MM.1S (cell line): ENCODE results near the gene ERFL.

Experiments used
- EZH2 ChIP-seq: fragments of 300-600 bp; sonication (generic); optimal IDR thresholded peaks from 2 replicates; pipeline ENCODE3; 2017; ENCODE audit warnings: low read depth, mild to moderate bottlenecking, antibody characterized with exemption, low read length, mixed read lengths
- EZH2phosphoT487 ChIP-seq: fragments of 300-600 bp; sonication (generic); IDR thresholded peaks from 2 replicates; pipeline ENCODE4 v1.6.1; 2018; ENCODE audit warnings: antibody characterized with exemption, low read length
- TF ChIP-seq, protein P1 (sequence below): fragments of 300-600 bp; sonication (generic); IDR thresholded peaks from 2 replicates; pipeline ENCODE4 v1.5.1; 2016; ENCODE audit warnings: antibody characterized with exemption, low read length, mixed read lengths

DNA sequence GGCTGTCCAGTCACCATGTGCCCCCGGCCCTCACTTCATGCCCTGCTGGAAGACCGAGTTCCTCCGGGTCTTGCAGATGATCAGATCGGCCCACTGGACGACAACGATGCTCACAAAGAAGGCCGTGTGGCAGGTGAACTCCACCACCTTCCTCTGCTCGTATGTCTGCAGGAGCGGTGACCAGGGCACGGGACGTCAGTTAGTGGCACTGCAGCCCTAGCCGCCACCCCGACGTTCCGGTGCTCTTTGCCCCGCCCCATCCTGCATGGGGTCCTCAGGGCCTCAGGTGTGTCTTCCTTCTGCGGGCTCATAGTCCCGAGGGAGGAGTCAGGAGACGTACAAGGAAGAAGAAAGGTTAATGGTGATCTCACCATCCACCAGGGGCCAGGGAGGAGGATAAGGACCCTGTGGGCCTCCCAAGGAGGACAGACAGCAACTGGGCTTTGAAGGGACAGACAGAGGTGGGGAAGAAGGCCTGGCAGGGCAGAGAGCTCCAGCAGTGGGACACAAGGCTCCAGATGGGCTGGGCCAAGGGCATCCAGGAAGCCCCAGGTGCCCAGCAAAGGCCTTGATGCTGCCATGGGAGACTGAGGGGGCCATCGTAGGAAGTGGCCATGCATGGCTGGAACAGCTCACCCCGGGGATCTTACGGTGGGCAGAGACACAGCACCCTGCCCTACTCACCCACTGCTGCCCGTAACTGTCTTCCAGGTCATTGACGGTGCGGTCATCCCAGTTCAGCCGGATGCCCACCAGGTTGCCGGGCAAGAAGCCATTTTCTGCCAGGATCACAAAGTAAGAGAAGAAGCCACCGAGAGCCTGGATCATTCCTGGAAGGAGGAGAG lies 40.7 kb upstream of the ERFL start:
- TF ChIP-seq, protein P1, sequence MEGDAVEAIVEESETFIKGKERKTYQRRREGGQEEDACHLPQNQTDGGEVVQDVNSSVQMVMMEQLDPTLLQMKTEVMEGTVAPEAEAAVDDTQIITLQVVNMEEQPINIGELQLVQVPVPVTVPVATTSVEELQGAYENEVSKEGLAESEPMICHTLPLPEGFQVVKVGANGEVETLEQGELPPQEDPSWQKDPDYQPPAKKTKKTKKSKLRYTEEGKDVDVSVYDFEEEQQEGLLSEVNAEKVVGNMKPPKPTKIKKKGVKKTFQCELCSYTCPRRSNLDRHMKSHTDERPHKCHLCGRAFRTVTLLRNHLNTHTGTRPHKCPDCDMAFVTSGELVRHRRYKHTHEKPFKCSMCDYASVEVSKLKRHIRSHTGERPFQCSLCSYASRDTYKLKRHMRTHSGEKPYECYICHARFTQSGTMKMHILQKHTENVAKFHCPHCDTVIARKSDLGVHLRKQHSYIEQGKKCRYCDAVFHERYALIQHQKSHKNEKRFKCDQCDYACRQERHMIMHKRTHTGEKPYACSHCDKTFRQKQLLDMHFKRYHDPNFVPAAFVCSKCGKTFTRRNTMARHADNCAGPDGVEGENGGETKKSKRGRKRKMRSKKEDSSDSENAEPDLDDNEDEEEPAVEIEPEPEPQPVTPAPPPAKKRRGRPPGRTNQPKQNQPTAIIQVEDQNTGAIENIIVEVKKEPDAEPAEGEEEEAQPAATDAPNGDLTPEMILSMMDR: no peak
- TF ChIP-seq EZH2 (no peak), EZH2phosphoT487 (no peak)
